GM18951 (cell line): Measurements from ENCODE around the gene SLC25A19.
"Not testable (repeated sequence)": the region's sequence is repeated elsewhere in the genome, so short reads cannot be mapped to it uniquely, and the experiment has no call there.

Experiments
- POLR2A ChIP-seq: IDR thresholded peaks from 4 replicates; pipeline ENCODE4 v1.6.1; 2011; ENCODE audit warnings: mild to moderate bottlenecking; ENCODE audit not compliant: insufficient read length, insufficient read depth; ENCODE audit errors: extremely low read depth
- in situ Hi-C: fragments of 300-500 bp; cut with MboI; formaldehyde crosslinking; loops from one replicate; pipeline ENCODE4 v1.12.0; 2022; ENCODE audit warnings: low sequenced_read_pairs, mixed read lengths, inconsistent platforms; ENCODE audit not compliant: unreplicated experiment

The SLC25A19 gene

DNA sequence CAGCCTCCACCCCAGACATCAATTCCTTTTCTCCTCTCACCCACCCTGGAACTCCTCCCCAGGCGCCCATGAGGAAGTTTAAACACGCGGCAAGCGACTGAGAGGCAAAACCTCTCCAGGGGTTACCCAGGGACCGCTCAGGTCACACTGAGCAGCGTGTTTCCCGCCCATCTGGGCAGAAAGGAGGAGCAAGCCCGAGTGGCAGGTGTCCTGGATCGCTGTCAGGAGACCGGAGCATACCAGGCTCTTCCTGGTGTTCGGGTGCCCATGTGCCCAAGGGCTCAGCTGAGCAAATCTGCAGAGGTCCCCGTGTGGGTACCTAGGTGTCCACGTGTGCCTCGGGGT, 491 bp downstream of the SLC25A19 start:
- in situ Hi-C loops, result no loop called here
- no peak for TF ChIP-seq POLR2A

GRCh38 chr17:75288359-75288758, 874 bp downstream of the SLC25A19 start:
- in situ Hi-C loops, result no loop called here
- no peak for TF ChIP-seq POLR2A

DNA sequence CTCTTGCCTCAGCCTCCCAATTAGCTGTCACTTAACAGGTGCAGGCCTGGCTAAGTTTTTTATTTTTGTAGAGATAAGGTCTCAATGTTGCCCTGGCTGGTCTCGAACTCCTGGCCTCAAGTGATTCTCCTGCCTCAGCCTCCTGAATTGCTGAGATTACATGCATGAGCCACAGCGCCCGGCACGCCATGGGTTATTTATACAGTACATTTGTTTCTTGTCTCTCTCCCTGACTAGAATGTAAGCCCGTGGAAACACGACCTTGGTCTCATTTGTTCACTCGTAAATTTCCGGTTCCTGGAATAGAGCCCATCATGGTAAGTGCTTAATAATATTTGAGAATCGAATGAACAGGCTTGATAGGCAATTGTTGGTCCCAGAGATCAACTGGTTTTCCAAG, 2.0 kb downstream of the SLC25A19 start:
- in situ Hi-C loops, result no loop called here

DNA sequence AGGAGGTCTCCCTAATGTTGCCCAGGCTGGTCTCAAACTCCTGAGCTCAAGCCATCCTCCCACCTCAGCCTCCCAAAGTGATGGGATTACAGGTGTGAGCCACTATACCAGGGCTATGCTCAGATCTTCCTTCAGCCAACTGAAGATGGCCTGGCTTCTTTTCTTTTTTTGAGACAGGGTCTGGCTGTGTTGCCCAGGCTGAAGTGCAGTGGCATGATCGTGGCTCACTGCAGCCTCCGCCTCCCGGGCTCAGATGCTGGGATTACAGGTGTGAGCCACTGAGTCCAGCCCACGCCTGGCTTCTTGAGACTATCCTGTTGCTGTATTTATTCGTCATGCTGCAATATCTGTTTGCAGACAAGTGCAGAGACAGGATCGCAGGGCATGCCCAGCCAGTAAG, 4.1 kb downstream of the SLC25A19 start:
- TF ChIP-seq POLR2A, result no peak
- in situ Hi-C loops, result no loop called here

More for the DNA sequence above, 2.0 kb downstream of the SLC25A19 start:
- TF ChIP-seq POLR2A, result no peak

GRCh38 chr17:75280189-75280588, 9.0 kb downstream of the SLC25A19 start:
- in situ Hi-C loops, result not testable (repeated sequence)

- in situ Hi-C loops, result no loop called here
- no peak for TF ChIP-seq POLR2A
These were observed 11.6 kb downstream of the SLC25A19 start for GRCh38 chr17:75277664-75278071.

DNA sequence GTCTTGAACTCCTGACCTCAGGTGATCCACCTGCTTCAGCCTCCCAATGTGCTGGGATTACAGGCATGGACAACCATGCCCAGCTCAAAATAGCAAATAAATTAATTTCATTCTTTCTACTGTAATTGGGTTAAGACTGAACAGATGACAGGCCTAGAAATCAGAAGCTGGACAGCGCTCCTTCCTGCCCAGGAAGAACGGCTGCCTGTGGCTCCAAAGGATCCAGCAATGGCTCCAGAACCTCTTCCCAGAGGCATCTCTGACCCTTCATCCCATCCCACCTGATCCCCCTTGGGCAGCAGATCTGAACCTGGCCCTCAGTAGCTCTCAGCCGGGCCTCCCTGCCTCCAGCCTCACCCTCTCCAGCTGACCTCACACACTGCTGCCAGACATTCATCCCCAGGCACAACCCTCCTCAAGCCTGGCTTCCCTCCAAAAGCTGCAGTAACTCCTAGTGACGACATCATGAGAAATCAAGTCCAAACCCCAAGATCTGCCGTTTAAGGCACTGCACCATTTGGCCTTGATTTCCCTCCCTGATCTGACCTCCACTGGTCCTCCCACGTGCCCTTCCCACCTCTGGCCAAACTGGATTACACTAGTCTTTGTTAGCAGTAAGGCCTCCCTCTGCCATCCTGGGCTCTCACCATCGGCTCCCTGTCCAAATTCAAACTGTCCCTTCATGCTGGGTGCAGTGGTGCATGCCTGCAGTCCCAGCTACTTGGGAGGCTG, 15.1 kb downstream of the SLC25A19 start:
- peak; percentile 20 for TF ChIP-seq POLR2A
- in situ Hi-C loops, result no loop called here

GRCh38 chr17:75272848-75273184, 16.4 kb downstream of the SLC25A19 start:
- in situ Hi-C loops, result no loop called here

DNA sequence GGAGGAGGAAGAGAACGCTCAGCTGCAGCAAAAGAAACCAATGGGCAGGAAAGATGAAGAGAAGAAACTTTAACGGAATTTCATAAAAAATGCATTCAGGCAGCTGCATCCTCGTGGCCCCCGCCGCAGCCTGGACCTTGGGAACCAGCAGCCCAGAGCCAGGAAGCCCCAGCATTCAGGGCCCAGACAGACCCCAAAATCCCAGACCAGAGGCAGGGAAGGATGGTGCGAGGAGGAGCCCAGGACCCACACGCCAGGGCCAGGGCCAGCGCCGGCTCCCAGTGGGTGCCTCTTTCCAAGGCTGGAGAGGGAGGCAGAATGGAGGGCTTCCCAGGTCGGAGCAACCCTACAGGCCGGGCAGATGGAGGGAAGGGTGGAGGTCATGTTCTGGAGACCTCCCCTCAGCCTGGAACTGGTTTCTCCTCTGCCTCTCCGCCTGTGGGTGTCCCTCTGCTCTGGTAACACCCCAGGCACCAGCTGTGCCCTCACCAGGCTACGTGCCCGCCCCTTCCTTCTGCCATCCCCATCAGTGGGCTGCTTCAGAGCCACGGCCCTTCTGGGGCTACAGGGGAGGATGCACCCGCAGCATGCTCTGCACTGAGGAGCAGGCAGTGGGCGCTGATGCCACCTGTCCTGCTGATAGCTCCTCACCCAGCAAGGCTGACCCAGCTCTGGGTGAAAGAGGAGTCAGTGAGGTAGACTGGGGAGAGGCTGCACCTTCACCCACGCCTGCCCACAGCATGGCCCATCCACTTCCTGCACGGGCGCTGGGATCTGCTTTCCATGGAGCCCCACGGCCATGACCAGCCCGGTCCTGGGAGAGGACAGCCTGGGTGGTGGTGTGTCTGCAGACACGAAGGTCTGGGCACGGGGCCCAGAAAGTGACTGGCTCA, 17.0 kb downstream of the SLC25A19 start:
- in situ Hi-C loops, result no loop called here
- TF ChIP-seq POLR2A, result peak; percentile 26

More at GRCh38 chr17:75272848-75273184, 16.4 kb downstream of the SLC25A19 start:
- TF ChIP-seq POLR2A, result no peak

- TF ChIP-seq POLR2A, result peak; percentile 76
- in situ Hi-C loops, result no loop called here
These were observed 17.8 kb downstream of the SLC25A19 start for GRCh38 chr17:75271233-75271954.

DNA sequence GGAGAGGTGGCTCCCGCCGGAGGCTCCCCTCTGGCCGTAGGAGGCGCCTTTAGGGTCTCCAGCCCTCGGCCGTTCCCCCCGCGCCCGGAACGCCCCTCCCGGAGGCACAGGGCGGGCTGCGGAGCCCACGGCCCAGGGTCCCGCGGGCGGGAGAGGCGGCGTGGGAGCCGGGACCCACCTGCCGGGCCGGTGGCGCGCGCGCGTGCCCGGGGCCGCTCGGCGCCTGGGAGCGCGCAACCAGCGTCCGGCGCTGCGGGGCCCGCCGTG, 18.3 kb downstream of the SLC25A19 start, which contains the start of gene MIF4GD:
TSS of gene MIF4GD (minus strand) at position 266 of the 267 bp plus-strand sequence. CDS start 1,036 bp downstream, outside the sequence.
- in situ Hi-C loops, result no loop called here
- TF ChIP-seq POLR2A, result peak; percentile 65

DNA sequence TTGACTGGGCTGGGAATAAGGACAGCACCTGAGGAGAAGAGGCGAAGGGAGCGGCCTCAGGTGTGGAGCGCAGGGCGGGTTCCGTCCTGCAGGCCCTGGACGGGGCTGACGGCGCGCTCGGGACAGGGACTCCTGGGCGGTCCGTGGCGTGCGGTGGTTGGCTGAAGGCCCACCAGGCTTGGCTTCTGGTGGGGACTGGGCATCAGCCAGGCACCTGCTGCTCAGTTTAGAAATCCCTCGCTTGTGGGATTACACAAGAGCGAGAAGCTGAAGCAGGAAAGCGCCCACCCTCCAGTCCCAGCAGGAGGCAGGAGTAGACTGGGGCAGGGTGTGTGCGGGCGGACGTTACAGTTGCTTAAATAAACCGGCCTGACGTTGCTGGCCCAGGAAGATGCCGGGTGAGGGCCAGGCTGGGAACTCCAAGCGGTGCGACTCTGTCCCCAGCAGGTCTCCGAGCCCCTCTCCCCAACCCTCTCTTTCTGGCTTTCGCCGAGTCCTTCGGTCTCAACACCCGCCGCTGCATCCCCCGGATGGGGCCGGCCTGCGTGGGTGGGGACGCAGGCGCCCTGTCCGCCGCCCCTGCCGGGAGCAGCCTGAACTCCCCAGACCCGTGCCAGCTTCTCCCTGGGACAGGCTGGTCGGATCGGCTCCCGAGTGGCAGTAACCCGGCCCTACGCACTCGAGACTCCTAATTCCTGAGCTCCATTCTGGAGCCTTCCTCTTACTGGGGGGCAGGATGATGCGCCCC, 18.8 kb downstream of the SLC25A19 start:
- peak; percentile 21 for TF ChIP-seq POLR2A
- in situ Hi-C loops, result no loop called here

- in situ Hi-C loops, result no loop called here
- no peak for TF ChIP-seq POLR2A
These were observed 19.4 kb downstream of the SLC25A19 start for GRCh38 chr17:75269844-75270217.
